ENCODE results near the gene TMEM248.
"Not testable (repeated sequence)": the region's sequence is repeated elsewhere in the genome, so short reads cannot be mapped to it uniquely, and the experiment has no call there.

Gene TMEM248

GRCh38 chr7:66910789-66911188, 10.2 kb upstream of the TMEM248 start:
- no peak for DNase-seq

- not testable (repeated sequence) for DNase-seq
Observed at GRCh38 chr7:66911191-66911590, 9.8 kb upstream of the TMEM248 start.

GRCh38 chr7:66912195-66912594, 8.8 kb upstream of the TMEM248 start:
- no peak for DNase-seq

GRCh38 chr7:66913118-66914037, 7.6 kb upstream of the TMEM248 start:
- DNase-seq, result no peak

GRCh38 chr7:66917904-66918303, 3.1 kb upstream of the TMEM248 start:
- DNase-seq, result not testable (repeated sequence)

GRCh38 chr7:66919304-66919703, 1.7 kb upstream of the TMEM248 start:
- DNase-seq, result no peak

- DNase-seq, result no peak
Observed at GRCh38 chr7:66919704-66920103, 1.3 kb upstream of the TMEM248 start.

- DNase-seq, result no peak
Observed at GRCh38 chr7:66920256-66920655, 769 bp upstream of the TMEM248 start.

- no peak for DNase-seq
Observed at GRCh38 chr7:66921396-66921917, 432 bp downstream of the TMEM248 start.

GRCh38 chr7:66921918-66922486, 977 bp downstream of the TMEM248 start:
- no peak for DNase-seq

GRCh38 chr7:66925255-66925654, 4.2 kb downstream of the TMEM248 start:
- no peak for DNase-seq

- DNase-seq, result no peak
Observed at GRCh38 chr7:66927348-66927948, 6.4 kb downstream of the TMEM248 start.

- DNase-seq, result no peak
Observed at GRCh38 chr7:66928388-66928787, 7.4 kb downstream of the TMEM248 start.

- no peak for DNase-seq
Observed at GRCh38 chr7:66929165-66929564, 8.1 kb downstream of the TMEM248 start.

GRCh38 chr7:66929935-66930334, 8.9 kb downstream of the TMEM248 start:
- no peak for DNase-seq

- DNase-seq, result no peak
Observed at GRCh38 chr7:66930341-66930740, 9.3 kb downstream of the TMEM248 start.

GRCh38 chr7:66933469-66933868, 12.4 kb downstream of the TMEM248 start:
- DNase-seq, result no peak

GRCh38 chr7:66937940-66938339, 16.9 kb downstream of the TMEM248 start:
- DNase-seq, result no peak

GRCh38 chr7:66939325-66939724, 18.3 kb downstream of the TMEM248 start:
- DNase-seq, result no peak

GRCh38 chr7:66946545-66946944, 25.5 kb downstream of the TMEM248 start:
- no peak for DNase-seq

GRCh38 chr7:66948480-66949109, 27.6 kb downstream of the TMEM248 start:
- no peak for DNase-seq

- no peak for DNase-seq
Observed at GRCh38 chr7:66950311-66950710, 29.3 kb downstream of the TMEM248 start.

GRCh38 chr7:66950763-66951162, 29.7 kb downstream of the TMEM248 start:
- DNase-seq, result no peak

Data from 8988T (cell line).